CD4-positive, alpha-beta T cell (primary cell): ENCODE data around the gene BCO2. TPM values are rescaled to one million over a fixed set of nuclear protein-coding genes. Genes with fewer than 3 reads are reported as not detected.
A peak's percentile ranks its signal among the peaks of the same experiment; 100 is the strongest.

ENCODE experiments used
- ATAC-seq: fragments of 200-7000 bp; cut with Tn5 transposase; one replicate; pipeline ENCODE4 v1.10.0; 2022; ENCODE audit warnings: mild to moderate bottlenecking; ENCODE audit not compliant: poor library complexity
- CTCF ChIA-PET: fragments of 350-600 bp; sonication (Branson Sonifier 250); formaldehyde crosslinking; loops from one replicate; lab custom pipeline; 2021; ENCODE audit warnings: antibody characterized with exemption, inconsistent platforms; lab: Charles Lee
- POLR2A ChIA-PET: fragments of 350-600 bp; sonication (Branson Sonifier 250); formaldehyde crosslinking; loops from one replicate; lab custom pipeline; 2021; ENCODE audit warnings: antibody characterized with exemption, inconsistent platforms; lab: Charles Lee
- DNase-seq, 14 experiments: peaks; one replicate each; pipeline ENCODE4 v3.0.0-alpha.2; 2013 to 2020; ENCODE audit warnings: mixed read lengths in 2 of 14
- H3K27ac ChIP-seq, 2 donors: one replicate each; pipeline versions ENCODE4 v1.5.1 to v1.7.0; 2013; ENCODE audit warnings: low read length in 2 of 2, low read depth in 1 of 2, mild to moderate bottlenecking in 1 of 2
- H3K27me3 ChIP-seq, 2 experiments: 1 replicate in 1 of 2; 2 replicates in 1 of 2; pipeline versions ENCODE4 v1.6.1 to v1.7.0; 2013; ENCODE audit warnings: low read length in 2 of 2, control low read depth in 1 of 2, mild to moderate bottlenecking in 1 of 2, moderate library complexity in 1 of 2; ENCODE audit not compliant: insufficient read depth in 2 of 2, control insufficient read depth in 1 of 2
- H3K36me3 ChIP-seq: one replicate; pipeline ENCODE4 v1.6.1; 2013; ENCODE audit warnings: low read length, control low read depth; ENCODE audit not compliant: insufficient read depth
- H3K4me1 ChIP-seq: one replicate; pipeline ENCODE4 v1.6.1; 2013; ENCODE audit warnings: low read length, control low read depth; ENCODE audit not compliant: insufficient read depth
- H3K4me3 ChIP-seq: one replicate; pipeline ENCODE4 v1.5.1; 2013; ENCODE audit warnings: mild to moderate bottlenecking, low read length, moderate library complexity
- H3K9me3 ChIP-seq, 2 experiments: 1 replicate in 1 of 2; 2 replicates in 1 of 2; pipeline versions ENCODE4 v1.6.1 to v1.7.0; 2013; ENCODE audit warnings: low read length in 2 of 2, mild to moderate bottlenecking in 2 of 2, control low read depth in 1 of 2, moderate library complexity in 1 of 2; ENCODE audit not compliant: control insufficient read depth in 1 of 2, insufficient read depth in 1 of 2
- H3K27ac Mint-ChIP-seq: one replicate; pipeline ENCODE4 v1.8.0; 2020; ENCODE audit warnings: mixed read lengths
- H3K27me3 Mint-ChIP-seq: one replicate; pipeline ENCODE4 v1.8.0; 2021; ENCODE audit warnings: mixed read lengths
- H3K36me3 Mint-ChIP-seq: one replicate; pipeline ENCODE4 v1.8.0; 2021; ENCODE audit warnings: low read depth, mixed read lengths
- H3K4me1 Mint-ChIP-seq: one replicate; pipeline ENCODE4 v1.8.0; 2021; ENCODE audit warnings: low read depth, mixed read lengths
- H3K4me3 Mint-ChIP-seq: one replicate; pipeline ENCODE4 v1.8.0; 2020; ENCODE audit warnings: mild to moderate bottlenecking, mixed read lengths
- H3K9me3 Mint-ChIP-seq: one replicate; pipeline ENCODE4 v1.8.0; 2020; ENCODE audit warnings: mixed read lengths
- intact Hi-C, 2 experiments: fragments of 100-400 bp; cut with DNase I in 1 of 2; cut with micrococcal nuclease in 1 of 2; formaldehyde crosslinking; loops; one replicate each; pipeline versions ENCODE4 v1.15.1 to v1.9.0; 2023 to 2025; cut with DNase I, micrococcal nuclease
- total RNA-seq, 174 experiments: library from RNA in 2 of 174; stranded (reverse) in 2 of 174; gene quantifications; one replicate each; pipeline ENCODE4 v1.2.3 and lab custom pipeline; 2021 to 2026
- TF ChIP-seq, protein P1 (sequence below): fragments of 200-600 bp; IDR thresholded peaks from one replicate; pipeline ENCODE4 v1.8.0; 2022; ENCODE audit warnings: antibody characterized with exemption, mild to moderate bottlenecking

The BCO2 gene
- total RNA-seq, 2 experiments from 2014 or later = 1.1 to 1.5 TPM

DNA sequence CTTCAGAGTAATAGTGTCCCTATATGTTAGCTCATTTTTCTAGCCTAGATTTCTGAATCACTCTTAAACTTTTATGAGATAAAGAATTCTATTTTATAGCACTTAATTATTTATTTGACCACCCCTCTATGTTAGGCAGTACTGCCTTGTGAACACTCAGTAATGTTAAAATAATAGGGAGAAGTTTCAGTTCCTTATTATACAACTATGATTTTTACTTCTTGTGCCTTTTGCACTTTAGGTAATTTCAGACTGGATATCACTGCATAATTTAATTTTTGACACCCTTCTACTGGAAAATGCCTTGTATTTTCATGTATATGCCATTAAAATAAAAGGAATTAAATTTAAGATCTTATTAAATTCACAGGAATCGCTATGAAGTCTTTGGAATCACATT is 3.1 kb downstream of the BCO2 start:
- H3K4me3 ChIP-seq = no peak overlapping the region
- H3K4me1 Mint-ChIP-seq = peaks cover 13% of the 10 kb centered on the region
- H3K9me3 ChIP-seq = no peaks in the 10 kb centered on the region
- H3K27me3 Mint-ChIP-seq = peaks cover 13% of the 10 kb centered on the region
- no peak overlapping the region for H3K27ac ChIP-seq
- intact Hi-C loops = no loop called here
- H3K4me1 ChIP-seq = peaks cover 3% of the 10 kb centered on the region
- H3K36me3 ChIP-seq = no peaks in the 10 kb centered on the region
- TF ChIP-seq, protein P1, sequence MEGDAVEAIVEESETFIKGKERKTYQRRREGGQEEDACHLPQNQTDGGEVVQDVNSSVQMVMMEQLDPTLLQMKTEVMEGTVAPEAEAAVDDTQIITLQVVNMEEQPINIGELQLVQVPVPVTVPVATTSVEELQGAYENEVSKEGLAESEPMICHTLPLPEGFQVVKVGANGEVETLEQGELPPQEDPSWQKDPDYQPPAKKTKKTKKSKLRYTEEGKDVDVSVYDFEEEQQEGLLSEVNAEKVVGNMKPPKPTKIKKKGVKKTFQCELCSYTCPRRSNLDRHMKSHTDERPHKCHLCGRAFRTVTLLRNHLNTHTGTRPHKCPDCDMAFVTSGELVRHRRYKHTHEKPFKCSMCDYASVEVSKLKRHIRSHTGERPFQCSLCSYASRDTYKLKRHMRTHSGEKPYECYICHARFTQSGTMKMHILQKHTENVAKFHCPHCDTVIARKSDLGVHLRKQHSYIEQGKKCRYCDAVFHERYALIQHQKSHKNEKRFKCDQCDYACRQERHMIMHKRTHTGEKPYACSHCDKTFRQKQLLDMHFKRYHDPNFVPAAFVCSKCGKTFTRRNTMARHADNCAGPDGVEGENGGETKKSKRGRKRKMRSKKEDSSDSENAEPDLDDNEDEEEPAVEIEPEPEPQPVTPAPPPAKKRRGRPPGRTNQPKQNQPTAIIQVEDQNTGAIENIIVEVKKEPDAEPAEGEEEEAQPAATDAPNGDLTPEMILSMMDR = no peak
- DNase-seq (no peak), ATAC-seq (no peak)
- peaks cover 0 to 3% of the 10 kb centered on the region in 2 experiments for H3K27me3 ChIP-seq
- ChIA-PET CTCF (no interaction called here), POLR2A (no interaction called here)
- H3K9me3 Mint-ChIP-seq = no peaks in the 10 kb centered on the region
- no peak overlapping the region for H3K27ac Mint-ChIP-seq
- H3K4me3 Mint-ChIP-seq = no peak overlapping the region
- H3K36me3 Mint-ChIP-seq = no peaks in the 10 kb centered on the region

GRCh38 chr11:112178936-112179335 is 3.6 kb downstream of the BCO2 start:
- DNase-seq = no peak
- Mint-ChIP-seq H3K36me3 (no peaks in the 10 kb centered on the region), H3K4me3 (no peak overlapping the region), H3K27me3 (peaks cover 13% of the 10 kb centered on the region), H3K4me1 (peaks cover 13% of the 10 kb centered on the region), H3K27ac (no peak overlapping the region), H3K9me3 (no peaks in the 10 kb centered on the region)
- H3K4me1 ChIP-seq = peaks cover 3% of the 10 kb centered on the region
- ChIA-PET CTCF (no interaction called here), POLR2A (no interaction called here)
- no peaks in the 10 kb centered on the region for H3K9me3 ChIP-seq
- H3K36me3 ChIP-seq = no peaks in the 10 kb centered on the region
- intact Hi-C loops = no loop called here
- H3K4me3 ChIP-seq = no peak overlapping the region
- peaks cover 0 to 3% of the 10 kb centered on the region in 2 experiments for H3K27me3 ChIP-seq
- no peak for ATAC-seq
- no peak overlapping the region for H3K27ac ChIP-seq
- TF ChIP-seq, protein P1 = no peak

GRCh38 chr11:112179601-112180000 is 4.3 kb downstream of the BCO2 start:
- Histone ChIP-seq H3K36me3 (no peaks in the 10 kb centered on the region), H3K4me3 (no peak overlapping the region), H3K9me3 (no peaks in the 10 kb centered on the region), H3K27me3 (peaks cover 0 to 3% of the 10 kb centered on the region in 2 experiments), H3K27ac (no peak overlapping the region), H3K4me1 (peaks cover 3% of the 10 kb centered on the region)
- Mint-ChIP-seq H3K27ac (no peak overlapping the region), H3K27me3 (peaks cover 11% of the 10 kb centered on the region), H3K4me3 (no peak overlapping the region), H3K4me1 (peaks cover 12% of the 10 kb centered on the region), H3K36me3 (no peaks in the 10 kb centered on the region), H3K9me3 (no peaks in the 10 kb centered on the region)
- TF ChIP-seq, protein P1 = no peak
- CTCF ChIA-PET = no interaction called here
- peak in 3 of 14 experiments; percentile 7 to 45 (median 28) for DNase-seq
- POLR2A ChIA-PET = no interaction called here
- intact Hi-C loops = no loop called here
- no peak for ATAC-seq
